ENCODE measurements around the gene SLC10A6. TPM values are rescaled to one million over a fixed set of nuclear protein-coding genes. Genes with fewer than 3 reads are reported as not detected.

The SLC10A6 gene
- total RNA-seq, 2 donors from 2014 or later, result 0.32 TPM; not detected in 1

GRCh38 chr4:86833615-86834014 lies 15.6 kb downstream of the SLC10A6 start:
- intact Hi-C loops (cut with DNase I), result no loop called here
- 96% methylated on average over 1 of the region's 1 CpG for WGBS
- no peak for TF ChIP-seq POLR2A (IDR thresholded peaks at IDR 0.05)
- Histone ChIP-seq H3K27ac (no peak overlapping the region), H3K4me1 (replicated peaks) (no peaks in the 10 kb centered on the region), H3K9me3 (no peaks in the 10 kb centered on the region), H3K36me3 (no peaks in the 10 kb centered on the region), H3K4me3 (no peak overlapping the region), H3K27me3 (replicated peaks; ENCODE audit: insufficient read depth) (no peaks in the 10 kb centered on the region)
- DNase-seq (ENCODE audit: low spot score), result no peak

GRCh38 chr4:86831262-86832130 lies 17.7 kb downstream of the SLC10A6 start:
- Histone ChIP-seq H3K4me3 (no peak overlapping the region), H3K9me3 (no peaks in the 10 kb centered on the region), H3K36me3 (no peaks in the 10 kb centered on the region), H3K27me3 (replicated peaks; ENCODE audit: insufficient read depth) (no peaks in the 10 kb centered on the region), H3K27ac (no peak overlapping the region), H3K4me1 (replicated peaks) (no peaks in the 10 kb centered on the region)
- intact Hi-C loops (cut with DNase I), result no loop called here
- TF ChIP-seq CTCF (IDR thresholded peaks at IDR 0.05), result no peak
- no peak for TF ChIP-seq POLR2A (IDR thresholded peaks at IDR 0.05)
- DNase-seq (ENCODE audit: low spot score), result no peak
- WGBS, result 73% methylated on average over 5 of the region's 5 CpGs

- Histone ChIP-seq H3K27ac (no peak overlapping the region), H3K27me3 (replicated peaks; ENCODE audit: insufficient read depth) (no peaks in the 10 kb centered on the region), H3K36me3 (no peaks in the 10 kb centered on the region), H3K4me1 (replicated peaks) (no peaks in the 10 kb centered on the region), H3K9me3 (no peaks in the 10 kb centered on the region), H3K4me3 (no peak overlapping the region)
- intact Hi-C loops (cut with DNase I), result no loop called here
- WGBS, result 80% methylated on average over 3 of the region's 3 CpGs
- DNase-seq (ENCODE audit: low spot score), result no peak
- no peak for TF ChIP-seq CTCF (IDR thresholded peaks at IDR 0.05)
- TF ChIP-seq POLR2A (IDR thresholded peaks at IDR 0.05), result no peak
- no peak for TF ChIP-seq POLR2AphosphoS5 (IDR thresholded peaks at IDR 0.05)
These were observed 23.7 kb downstream of the SLC10A6 start for GRCh38 chr4:86825511-86825910.

GRCh38 chr4:86822136-86822535 lies 27.0 kb downstream of the SLC10A6 start:
- H3K27ac ChIP-seq, result no peak overlapping the region
- H3K9me3 ChIP-seq, result no peaks in the 10 kb centered on the region
- H3K27me3 ChIP-seq (replicated peaks; ENCODE audit: insufficient read depth), result no peaks in the 10 kb centered on the region
- H3K4me1 ChIP-seq (replicated peaks), result no peaks in the 10 kb centered on the region
- TF ChIP-seq POLR2A (IDR thresholded peaks at IDR 0.05) (no peak), POLR2AphosphoS5 (IDR thresholded peaks at IDR 0.05) (no peak)
- no peaks in the 10 kb centered on the region for H3K36me3 ChIP-seq
- 100% methylated on average over 2 of the region's 2 CpGs for WGBS
- intact Hi-C loops (cut with DNase I), result no loop called here
- DNase-seq (ENCODE audit: low spot score), result no peak
- H3K4me3 ChIP-seq, result no peak overlapping the region

GRCh38 chr4:86821151-86821550 lies 28.0 kb downstream of the SLC10A6 start:
- H3K4me3 ChIP-seq, result no peak overlapping the region
- intact Hi-C loops (cut with DNase I), result no loop called here
- TF ChIP-seq CTCF (IDR thresholded peaks at IDR 0.05) (no peak), POLR2AphosphoS5 (IDR thresholded peaks at IDR 0.05) (no peak), POLR2A (IDR thresholded peaks at IDR 0.05) (no peak)

GRCh38 chr4:86819561-86819960 lies 29.6 kb downstream of the SLC10A6 start:
- no peaks in the 10 kb centered on the region for H3K27me3 ChIP-seq (replicated peaks; ENCODE audit: insufficient read depth)
- H3K4me1 ChIP-seq (replicated peaks), result no peaks in the 10 kb centered on the region
- H3K36me3 ChIP-seq, result no peaks in the 10 kb centered on the region
- no peak for DNase-seq (ENCODE audit: low spot score)
- TF ChIP-seq POLR2AphosphoS5 (IDR thresholded peaks at IDR 0.05) (no peak), CTCF (IDR thresholded peaks at IDR 0.05) (no peak), POLR2A (IDR thresholded peaks at IDR 0.05) (no peak)
- H3K4me3 ChIP-seq, result no peak overlapping the region
- no peak overlapping the region for H3K27ac ChIP-seq
- 91% methylated on average over 7 of the region's 7 CpGs for WGBS
- H3K9me3 ChIP-seq, result no peaks in the 10 kb centered on the region
- intact Hi-C loops (cut with DNase I), result no loop called here

More at GRCh38 chr4:86821151-86821550, 28.0 kb downstream of the SLC10A6 start:
- no peaks in the 10 kb centered on the region for H3K36me3 ChIP-seq
- H3K9me3 ChIP-seq, result no peaks in the 10 kb centered on the region
- no peaks in the 10 kb centered on the region for H3K4me1 ChIP-seq (replicated peaks)
- H3K27me3 ChIP-seq (replicated peaks; ENCODE audit: insufficient read depth), result no peaks in the 10 kb centered on the region
- no peak overlapping the region for H3K27ac ChIP-seq
- DNase-seq (ENCODE audit: low spot score), result no peak
- 67% methylated on average over 1 of the region's 1 CpG for WGBS
